Right hindlimb (tissue), 1 donor: ENCODE results near the gene FYB2.

Experiments used
- DNase-seq: peaks from one replicate; pipeline ENCODE4 v3.0.0-alpha.2; 2018

Gene FYB2

GRCh38 chr1:56819387-56819899, at the start of gene FYB2:
Gene FYB2, minus strand, starts transcription at chr1:56819404. Its CDS starts 114 bp downstream, at chr1:56819290.
- no peak for DNase-seq

GRCh38 chr1:56868761-56869160, 49.6 kb upstream of the FYB2 start:
- no peak for DNase-seq

GRCh38 chr1:56867491-56867890, 48.3 kb upstream of the FYB2 start:
- DNase-seq, result no peak

- no peak for DNase-seq
These were observed 47.5 kb upstream of the FYB2 start for GRCh38 chr1:56866656-56867055.

GRCh38 chr1:56864430-56864829, 45.2 kb upstream of the FYB2 start:
- DNase-seq, result no peak

- DNase-seq, result no peak
These were observed 44.2 kb upstream of the FYB2 start for GRCh38 chr1:56863265-56863992.

- no peak for DNase-seq
These were observed 40.1 kb upstream of the FYB2 start for GRCh38 chr1:56859287-56859686.

GRCh38 chr1:56856186-56856585, 37.0 kb upstream of the FYB2 start:
- no peak for DNase-seq

- DNase-seq, result no peak
These were observed 36.0 kb upstream of the FYB2 start for GRCh38 chr1:56855190-56855589.

- no peak for DNase-seq
These were observed 35.4 kb upstream of the FYB2 start, which contains the start of gene C8A for GRCh38 chr1:56854521-56855099. Gene C8A, plus strand, starts transcription at chr1:56854797. Its CDS starts 105 bp downstream, at chr1:56854902.

- no peak for DNase-seq
These were observed 33.3 kb upstream of the FYB2 start for GRCh38 chr1:56852476-56852875.

- no peak for DNase-seq
These were observed 31.7 kb upstream of the FYB2 start for GRCh38 chr1:56850922-56851321.

GRCh38 chr1:56850411-56850810, 31.2 kb upstream of the FYB2 start:
- no peak for DNase-seq

GRCh38 chr1:56849750-56850149, 30.5 kb upstream of the FYB2 start:
- DNase-seq, result no peak

- DNase-seq, result no peak
These were observed 26.1 kb upstream of the FYB2 start for GRCh38 chr1:56845343-56845742.

- no peak for DNase-seq
These were observed 25.4 kb upstream of the FYB2 start for GRCh38 chr1:56844545-56845136.

- no peak for DNase-seq
These were observed 24.3 kb upstream of the FYB2 start for GRCh38 chr1:56843544-56843943.

GRCh38 chr1:56838759-56839158, 19.6 kb upstream of the FYB2 start:
- no peak for DNase-seq

- DNase-seq, result no peak
These were observed 18.2 kb upstream of the FYB2 start for GRCh38 chr1:56837244-56837939.

GRCh38 chr1:56836359-56836758, 17.2 kb upstream of the FYB2 start:
- DNase-seq, result no peak

- no peak for DNase-seq
These were observed 16.5 kb upstream of the FYB2 start for GRCh38 chr1:56835657-56836056.

GRCh38 chr1:56834137-56834900, 15.1 kb upstream of the FYB2 start:
- DNase-seq, result no peak

GRCh38 chr1:56833088-56833487, 13.9 kb upstream of the FYB2 start:
- no peak for DNase-seq
